Retinal pigment epithelial cell (primary cell): ENCODE data around the gene EHMT1.

Experiments
- DNase-seq: peaks from one replicate; pipeline ENCODE4 v3.0.0-alpha.2; 2010; ENCODE audit warnings: low read depth
- H3K4me3 ChIP-seq: 2 replicates; pipeline ENCODE4 v1.5.1; 2011; ENCODE audit warnings: mild to moderate bottlenecking, low read length, control low read depth, moderate library complexity
- CTCF ChIP-seq: conservative IDR thresholded peaks from 2 replicates; pipeline ENCODE4 v1.5.1; 2011; ENCODE audit warnings: low read depth, low read length, control low read depth, inconsistent platforms

EHMT1 gene

GRCh38 chr9:137640862-137641261 lies 22.1 kb downstream of the EHMT1 start:
- H3K4me3 ChIP-seq = no peak overlapping the region
- TF ChIP-seq CTCF = no peak
- no peak for DNase-seq

- TF ChIP-seq CTCF = no peak
- H3K4me3 ChIP-seq = no peak overlapping the region
- DNase-seq = no peak
Measured at GRCh38 chr9:137642118-137642601, 23.4 kb downstream of the EHMT1 start.

- DNase-seq = no peak
- TF ChIP-seq CTCF = no peak
- no peak overlapping the region for H3K4me3 ChIP-seq
Measured at GRCh38 chr9:137642892-137643291, 24.1 kb downstream of the EHMT1 start.

- DNase-seq = no peak
- TF ChIP-seq CTCF = no peak
- H3K4me3 ChIP-seq = no peak overlapping the region
Measured at GRCh38 chr9:137643921-137644320, 25.1 kb downstream of the EHMT1 start.

DNA sequence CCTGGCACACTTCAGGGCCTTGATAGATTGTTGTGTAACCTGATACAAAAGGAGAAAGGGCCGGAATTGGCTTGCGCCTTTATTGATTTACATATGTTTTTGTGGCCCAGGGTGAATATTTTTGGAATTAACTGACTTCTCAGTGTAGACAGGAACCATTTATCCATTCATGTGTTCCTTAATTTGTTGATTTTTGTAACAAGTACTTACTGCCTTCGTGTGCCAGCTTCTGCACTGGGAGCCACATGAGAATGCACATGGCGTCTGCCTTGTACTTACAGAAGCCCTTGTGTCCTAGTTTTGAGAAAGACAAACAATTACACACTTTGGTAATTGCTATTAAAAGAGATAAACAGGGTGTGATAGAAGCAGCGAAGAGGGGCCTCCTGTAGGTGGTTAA lies 26.4 kb downstream of the EHMT1 start:
- DNase-seq = no peak
- TF ChIP-seq CTCF = no peak
- H3K4me3 ChIP-seq = no peak overlapping the region

GRCh38 chr9:137646341-137646740 lies 27.5 kb downstream of the EHMT1 start:
- TF ChIP-seq CTCF = no peak
- no peak for DNase-seq
- H3K4me3 ChIP-seq = no peak overlapping the region

GRCh38 chr9:137647096-137647714 lies 28.4 kb downstream of the EHMT1 start:
- no peak overlapping the region for H3K4me3 ChIP-seq
- TF ChIP-seq CTCF = no peak
- no peak for DNase-seq
